ENCODE measurements around the gene ACSF2.

- TF ChIP-seq POLR2AphosphoS5 (IDR thresholded peaks at IDR 0.05) = peak in 1 of 2 donors; percentile 4
- peak in 1 of 6 experiments; percentile 4 for TF ChIP-seq CTCF (IDR thresholded peaks at IDR 0.05)
Measured at GRCh38 chr17:50426814-50427787, 1.1 kb downstream of the ACSF2 start.

All from upper lobe of left lung (tissue), 4 donors.